ENCODE data around the gene ANO7. TPM values are rescaled to one million over a fixed set of nuclear protein-coding genes. Genes with fewer than 3 reads are reported as not detected.

Gene ANO7
- total and polyA plus RNA-seq, 2 experiments from 2014 or later, result 0.22 to 2.6 TPM

DNA sequence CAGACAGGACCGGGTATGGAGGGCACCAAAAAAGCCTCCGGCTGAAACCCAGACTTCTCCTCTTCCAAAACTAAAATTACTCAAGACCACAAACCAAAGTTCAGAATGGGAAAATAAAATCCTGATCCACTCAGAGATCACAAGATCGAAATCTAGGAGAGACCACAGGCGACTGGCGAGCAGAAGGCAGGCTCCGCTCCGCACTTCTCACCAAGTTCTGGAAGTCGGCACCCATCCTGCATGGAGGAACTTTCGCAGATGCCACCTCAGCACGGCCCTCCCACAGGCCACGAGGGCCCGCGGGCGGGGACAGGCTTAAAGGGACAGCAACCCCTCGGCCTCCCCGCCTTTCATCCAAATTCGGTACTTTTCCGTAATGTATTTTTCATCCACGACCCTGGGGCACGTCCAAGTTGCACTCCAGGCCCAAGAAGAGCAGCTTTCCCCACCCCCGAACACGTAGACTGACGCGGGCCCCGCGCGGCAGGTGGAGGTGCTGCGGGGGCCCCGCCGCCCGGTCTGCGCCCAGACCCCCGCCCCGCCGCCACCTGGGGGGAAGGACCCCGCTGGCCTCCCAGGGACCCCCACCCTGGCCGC, 83.3 kb downstream of the ANO7 start:
- H3K79me2 ChIP-seq (ENCODE audit: insufficient read depth), result peaks cover 96% of the 10 kb centered on the region
- H3K9ac ChIP-seq, result peak overlapping the region; percentile 99
- peak overlapping the region; percentile 98 for H3K4me2 ChIP-seq (ENCODE audit: unreplicated experiment)
- no peaks in the 10 kb centered on the region for H3K9me2 ChIP-seq (ENCODE audit: insufficient read depth)
- H3K4me3 ChIP-seq, result peak overlapping the region; percentile 96
- H2AFZ ChIP-seq, result no peak overlapping the region
- H3K36me3 ChIP-seq (ENCODE audit: low read depth), result peaks cover 19% of the 10 kb centered on the region; the same call in 1 of the 2 replicates
- peaks cover 44% of the 10 kb centered on the region for H3F3A ChIP-seq (ENCODE audit: insufficient read depth)
- WGBS, 2 experiments (ENCODE audit: low coverage in 1 of 2, low lambda C conversion rate in 2 of 2, missing lambda C conversion rate in 2 of 2), result 0 to 1% methylated on average over 19 to 27 of the region's 37 CpGs
- H4K20me1 ChIP-seq (ENCODE audit: insufficient read depth), result peaks cover 37% of the 10 kb centered on the region
- DNase-seq, result peak; percentile 96
- H3K27me3 ChIP-seq (replicated peaks; ENCODE audit: insufficient read depth), result no peaks in the 10 kb centered on the region
- TF ChIP-seq EZH2phosphoT487 (IDR thresholded peaks at IDR 0.05; ENCODE audit: insufficient read depth, low read depth) (no peak), EZH2 (IDR thresholded peaks at IDR 0.05; ENCODE audit: insufficient read depth, poor library complexity, severe bottlenecking) (no peak)
- H3K4me1 ChIP-seq (ENCODE audit: insufficient read depth), result peaks cover 36% of the 10 kb centered on the region
- H3K27ac ChIP-seq, result peak overlapping the region; percentile 93
- H3K9me3 ChIP-seq (ENCODE audit: low read depth), result no peaks in the 10 kb centered on the region
- in situ Hi-C loops (cut with MboI), result no loop called here

DNA sequence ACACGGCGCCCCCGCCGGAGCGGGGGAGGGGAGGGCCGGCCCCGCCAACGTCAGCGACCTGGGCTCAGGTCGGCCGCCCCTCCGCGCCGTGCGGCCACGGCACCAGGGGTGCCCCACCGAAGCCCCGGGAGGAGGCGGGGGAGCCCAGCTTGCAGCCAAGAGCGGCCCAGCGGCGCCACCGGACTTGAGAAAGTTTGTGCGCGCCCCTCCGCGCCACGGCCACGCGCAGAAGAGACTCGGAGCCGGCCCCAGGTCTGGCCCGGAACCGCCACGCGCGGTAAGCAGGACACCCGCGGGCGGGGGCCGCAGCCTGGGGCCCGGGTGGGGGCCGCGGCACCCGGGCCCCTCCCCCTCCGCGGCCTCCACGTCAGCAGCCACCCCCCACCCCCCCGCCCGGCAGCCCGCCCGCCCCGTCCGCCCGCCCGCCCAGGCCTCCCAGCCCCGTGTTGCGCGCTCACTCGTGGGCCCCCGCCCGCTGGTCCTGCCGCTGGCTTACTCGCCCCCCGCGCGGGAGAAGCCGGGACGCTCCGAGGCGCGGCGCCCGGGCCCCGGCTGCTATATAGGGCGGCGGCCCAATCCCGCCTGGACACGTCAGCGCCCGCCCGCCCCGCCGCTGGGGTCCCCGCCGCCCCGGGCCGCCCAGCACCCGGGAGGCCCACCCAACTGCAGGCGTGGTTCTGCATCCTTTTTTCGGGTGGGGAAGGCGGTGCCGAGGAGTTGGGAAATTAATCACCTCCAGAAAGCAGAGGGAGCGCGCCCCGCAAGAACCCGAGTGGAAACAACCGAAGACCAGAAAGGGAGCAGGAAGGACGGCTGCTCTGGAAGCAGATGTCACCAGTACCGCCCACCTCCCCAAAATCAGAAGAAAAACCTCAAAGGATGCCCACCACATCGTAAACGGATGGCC, 84.1 kb downstream of the ANO7 start:
- no peaks in the 10 kb centered on the region for H3K9me2 ChIP-seq (ENCODE audit: insufficient read depth)
- H3K4me2 ChIP-seq (ENCODE audit: unreplicated experiment), result peak overlapping the region; percentile 98
- H3K27me3 ChIP-seq (replicated peaks; ENCODE audit: insufficient read depth), result no peaks in the 10 kb centered on the region
- peak overlapping the region; percentile 68 for H2AFZ ChIP-seq
- in situ Hi-C loops (cut with MboI), result no loop called here
- TF ChIP-seq EZH2 (IDR thresholded peaks at IDR 0.05; ENCODE audit: insufficient read depth, poor library complexity, severe bottlenecking) (no peak), EZH2phosphoT487 (IDR thresholded peaks at IDR 0.05; ENCODE audit: insufficient read depth, low read depth) (no peak)
- peaks cover 13% of the 10 kb centered on the region; the same call in 1 of the 2 replicates for H3K36me3 ChIP-seq (ENCODE audit: low read depth)
- peak; percentile 88 for DNase-seq
- H3K9ac ChIP-seq, result peak overlapping the region; percentile 99
- 1 to 2% methylated on average over 38 to 65 of the region's 102 CpGs for WGBS, 2 experiments (ENCODE audit: low coverage in 1 of 2, low lambda C conversion rate in 2 of 2, missing lambda C conversion rate in 2 of 2)
- H3F3A ChIP-seq (ENCODE audit: insufficient read depth), result peaks cover 44% of the 10 kb centered on the region
- H3K9me3 ChIP-seq (ENCODE audit: low read depth), result no peaks in the 10 kb centered on the region
- peak overlapping the region; percentile 93 for H3K27ac ChIP-seq
- H3K4me3 ChIP-seq, result peak overlapping the region; percentile 96
- peaks cover 37% of the 10 kb centered on the region for H4K20me1 ChIP-seq (ENCODE audit: insufficient read depth)
- peaks cover 96% of the 10 kb centered on the region for H3K79me2 ChIP-seq (ENCODE audit: insufficient read depth)
- peaks cover 36% of the 10 kb centered on the region for H3K4me1 ChIP-seq (ENCODE audit: insufficient read depth)

DNA sequence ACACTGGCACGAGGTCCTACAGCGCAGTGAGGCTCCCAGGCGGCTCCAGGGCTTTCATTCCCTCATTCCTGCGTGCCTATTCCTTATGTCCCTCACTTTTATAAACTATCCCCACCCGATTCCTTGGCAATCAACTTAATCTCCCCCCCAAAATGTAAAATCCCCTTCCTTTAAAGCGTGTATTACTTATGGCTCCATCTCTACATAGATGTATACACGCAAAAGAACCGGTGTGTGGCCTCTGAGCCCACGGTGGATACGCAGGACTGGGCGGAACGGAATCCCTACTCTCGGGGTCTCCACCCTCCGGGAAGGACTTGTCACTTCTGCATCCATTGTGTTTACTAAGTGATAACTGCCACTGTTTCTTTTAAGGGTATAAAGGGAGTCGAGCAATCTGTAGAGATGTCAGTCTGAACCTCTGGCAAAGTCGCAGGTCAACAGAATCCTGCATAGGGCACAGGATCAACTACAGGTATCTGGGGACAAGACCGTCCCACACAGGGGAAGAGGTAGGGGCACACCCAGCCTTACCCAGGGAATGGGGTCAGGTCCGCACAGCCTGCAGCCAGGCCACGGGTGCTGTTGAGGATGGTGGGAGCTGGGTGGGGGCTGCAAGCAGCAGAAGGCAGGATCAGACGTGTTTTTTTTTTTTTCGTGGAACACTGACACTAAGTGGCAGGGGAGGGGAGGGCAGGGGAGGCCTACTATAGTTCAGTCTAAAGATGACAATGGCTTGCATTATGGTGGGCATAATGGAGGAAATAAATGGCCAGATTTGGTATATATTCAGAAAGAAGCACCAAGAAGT, 84.9 kb downstream of the ANO7 start:
- peak overlapping the region; percentile 68 for H2AFZ ChIP-seq
- H3K9ac ChIP-seq, result peak overlapping the region; percentile 99
- in situ Hi-C loops (cut with MboI), result no loop called here
- H3F3A ChIP-seq (ENCODE audit: insufficient read depth), result peaks cover 39% of the 10 kb centered on the region
- no peaks in the 10 kb centered on the region for H3K9me3 ChIP-seq (ENCODE audit: low read depth)
- H3K36me3 ChIP-seq (ENCODE audit: low read depth), result peaks cover 6% of the 10 kb centered on the region; the same call in 1 of the 2 replicates
- peaks cover 96% of the 10 kb centered on the region for H3K79me2 ChIP-seq (ENCODE audit: insufficient read depth)
- H3K27me3 ChIP-seq (replicated peaks; ENCODE audit: insufficient read depth), result no peaks in the 10 kb centered on the region
- no peak for TF ChIP-seq EZH2phosphoT487 (IDR thresholded peaks at IDR 0.05; ENCODE audit: insufficient read depth, low read depth)
- TF ChIP-seq EZH2 (IDR thresholded peaks at IDR 0.05; ENCODE audit: insufficient read depth, poor library complexity, severe bottlenecking), result no peak
- DNase-seq, result peak; percentile 24
- peak overlapping the region; percentile 93 for H3K27ac ChIP-seq
- peaks cover 29% of the 10 kb centered on the region for H3K4me1 ChIP-seq (ENCODE audit: insufficient read depth)
- WGBS, 2 experiments (ENCODE audit: low coverage in 1 of 2, low lambda C conversion rate in 2 of 2, missing lambda C conversion rate in 2 of 2), result 51 to 53% methylated on average over 21 of the region's 21 CpGs
- H3K9me2 ChIP-seq (ENCODE audit: insufficient read depth), result no peaks in the 10 kb centered on the region
- H3K4me2 ChIP-seq (ENCODE audit: unreplicated experiment), result peak overlapping the region; percentile 88
- peaks cover 29% of the 10 kb centered on the region; the same call in 1 of the 2 replicates for H4K20me1 ChIP-seq (ENCODE audit: insufficient read depth)
- H3K4me3 ChIP-seq, result peak overlapping the region; percentile 96

DNA sequence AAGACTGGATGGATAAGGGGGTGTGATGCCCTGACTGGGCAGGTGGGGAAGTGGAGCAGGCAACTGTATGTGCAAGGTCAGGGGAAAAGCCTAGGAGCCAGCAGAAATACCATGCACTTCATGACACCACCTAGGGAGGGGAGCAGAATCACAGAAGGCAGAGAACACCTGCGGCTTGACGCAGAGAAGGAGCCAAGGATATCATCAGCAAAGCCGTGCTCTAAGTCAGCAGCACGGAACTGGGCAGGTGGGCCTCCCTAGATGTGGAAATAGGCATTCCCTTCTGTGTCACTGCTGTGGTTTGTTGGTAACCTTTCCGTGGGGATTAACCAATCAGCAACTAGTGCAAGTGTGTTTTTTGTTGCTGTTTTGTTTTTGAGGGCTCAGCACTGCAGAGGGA, 85.7 kb downstream of the ANO7 start:
- H3F3A ChIP-seq (ENCODE audit: insufficient read depth), result peaks cover 34% of the 10 kb centered on the region
- WGBS, 2 experiments (ENCODE audit: low coverage in 1 of 2, low lambda C conversion rate in 2 of 2, missing lambda C conversion rate in 2 of 2), result 78 to 86% methylated on average over 5 of the region's 5 CpGs
- no peak overlapping the region for H3K9ac ChIP-seq
- no peaks in the 10 kb centered on the region for H3K27me3 ChIP-seq (replicated peaks; ENCODE audit: insufficient read depth)
- no peak overlapping the region for H3K4me3 ChIP-seq
- H3K36me3 ChIP-seq (ENCODE audit: low read depth), result no peaks in the 10 kb centered on the region; the same call in 1 of the 2 replicates
- peaks cover 96% of the 10 kb centered on the region for H3K79me2 ChIP-seq (ENCODE audit: insufficient read depth)
- no peaks in the 10 kb centered on the region for H3K9me3 ChIP-seq (ENCODE audit: low read depth)
- no peak for TF ChIP-seq EZH2 (IDR thresholded peaks at IDR 0.05; ENCODE audit: insufficient read depth, poor library complexity, severe bottlenecking)
- no peak for TF ChIP-seq EZH2phosphoT487 (IDR thresholded peaks at IDR 0.05; ENCODE audit: insufficient read depth, low read depth)
- H3K4me2 ChIP-seq (ENCODE audit: unreplicated experiment), result no peak overlapping the region
- DNase-seq, result peak; percentile 5
- H3K4me1 ChIP-seq (ENCODE audit: insufficient read depth), result peaks cover 24% of the 10 kb centered on the region
- H2AFZ ChIP-seq, result no peak overlapping the region
- peaks cover 22% of the 10 kb centered on the region; the same call in 1 of the 2 replicates for H4K20me1 ChIP-seq (ENCODE audit: insufficient read depth)
- in situ Hi-C loops (cut with MboI), result no loop called here
- no peak overlapping the region for H3K27ac ChIP-seq
- no peaks in the 10 kb centered on the region for H3K9me2 ChIP-seq (ENCODE audit: insufficient read depth)

Other genes with a start within 250 kb of the ANO7 start
- 29.4 and 36.2 TPM in 2 replicates for gene SNED1, start 190.1 kb upstream of the ANO7 start, total RNA-seq (2014; rRNA removed; shearing (Covaris generic))
- gene SNED1, start 190.1 kb upstream of the ANO7 start, polyA plus RNA-seq (2016; fragmentation: Nextera tagmentation; extraction: Ambion mirVana), result 6.1 and 7.7 TPM in 2 replicates
- gene MTERF4, start 86.4 kb upstream of the ANO7 start, total RNA-seq (2014; rRNA removed; shearing (Covaris generic)), result 21.0 and 39.8 TPM in 2 replicates
- gene MTERF4, start 86.4 kb upstream of the ANO7 start, polyA plus RNA-seq (2016; fragmentation: Nextera tagmentation; extraction: Ambion mirVana), result 15.1 and 15.8 TPM in 2 replicates
- gene PASK, start 39.2 kb upstream of the ANO7 start, total RNA-seq (2014; rRNA removed; shearing (Covaris generic)), result 0.38 and 2.1 TPM in 2 replicates
- 0.56 and 0.91 TPM in 2 replicates for gene PASK, start 39.2 kb upstream of the ANO7 start, polyA plus RNA-seq (2016; fragmentation: Nextera tagmentation; extraction: Ambion mirVana)
- gene PPP1R7, start 38.2 kb upstream of the ANO7 start, total RNA-seq (2014; rRNA removed; shearing (Covaris generic)), result 44.6 and 53.1 TPM in 2 replicates
- 107 and 110 TPM in 2 replicates for gene PPP1R7, start 38.2 kb upstream of the ANO7 start, polyA plus RNA-seq (2016; fragmentation: Nextera tagmentation; extraction: Ambion mirVana)
- 707 and 711 TPM in 2 replicates for gene HDLBP, start 127.0 kb downstream of the ANO7 start, total RNA-seq (2014; rRNA removed; shearing (Covaris generic))
- gene HDLBP, start 127.0 kb downstream of the ANO7 start, polyA plus RNA-seq (2016; fragmentation: Nextera tagmentation; extraction: Ambion mirVana), result 602 and 613 TPM in 2 replicates
- gene SEPTIN2, start 127.2 kb downstream of the ANO7 start, total RNA-seq (2014; rRNA removed; shearing (Covaris generic)), result 480 and 499 TPM in 2 replicates
- 512 and 518 TPM in 2 replicates for gene SEPTIN2, start 127.2 kb downstream of the ANO7 start, polyA plus RNA-seq (2016; fragmentation: Nextera tagmentation; extraction: Ambion mirVana)
- 39.0 and 45.9 TPM in 2 replicates for gene FARP2, start 167.6 kb downstream of the ANO7 start, total RNA-seq (2014; rRNA removed; shearing (Covaris generic))
- 30.9 and 39.7 TPM in 2 replicates for gene FARP2, start 167.6 kb downstream of the ANO7 start, polyA plus RNA-seq (2016; fragmentation: Nextera tagmentation; extraction: Ambion mirVana)

All from GM23248 (cell line).